ENCODE measurements around the gene SUGCT.

SUGCT gene

DNA sequence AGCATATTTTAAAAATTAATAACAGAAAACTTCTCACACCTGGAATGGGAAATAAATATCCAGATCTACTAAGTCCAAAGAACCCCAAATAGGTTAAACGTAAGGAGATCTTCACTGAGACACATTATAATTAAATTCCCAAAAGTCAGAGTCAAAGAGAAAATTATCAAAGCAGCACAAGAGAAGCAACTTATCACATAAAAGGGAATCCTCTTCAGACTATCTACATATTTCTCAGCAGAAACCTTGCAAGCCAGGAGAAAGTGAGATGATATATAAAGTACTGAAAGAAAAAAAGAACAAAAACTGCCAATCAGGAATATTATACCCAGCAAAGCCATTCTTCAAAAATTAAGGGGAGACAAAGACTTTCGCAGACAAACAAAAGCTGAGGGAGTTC is 756.4 kb downstream of the SUGCT start:
- no peaks in the 10 kb centered on the region for H3K79me2 ChIP-seq (ENCODE audit: insufficient read depth, low read length)
- H3K27me3 ChIP-seq (ENCODE audit: insufficient read depth, low read length, poor library complexity), result no peaks in the 10 kb centered on the region
- ATAC-seq (ENCODE audit: insufficient read depth, low read depth), result no peak
- H3K4me1 ChIP-seq (ENCODE audit: insufficient read depth, low read length), result no peaks in the 10 kb centered on the region
- peaks cover 4% of the 10 kb centered on the region for H3K9me3 ChIP-seq (ENCODE audit: insufficient read depth, low read length, severe bottlenecking)
- no peak overlapping the region for H3K4me3 ChIP-seq (ENCODE audit: low read depth in 1 of 2, low read length in 2 of 2)
- H2AFZ ChIP-seq (ENCODE audit: low read depth, low read length), result no peak overlapping the region
- no peaks in the 10 kb centered on the region for H4K20me1 ChIP-seq (ENCODE audit: insufficient read depth, low read length)
- no peak overlapping the region for H3K4me2 ChIP-seq (ENCODE audit: insufficient read depth, low read length)
- H3K27ac ChIP-seq (ENCODE audit: low read length), result no peak overlapping the region
- H3K36me3 ChIP-seq (ENCODE audit: insufficient read depth, low read length), result no peaks in the 10 kb centered on the region
- no peak for DNase-seq
- no peak overlapping the region for H3K9ac ChIP-seq (ENCODE audit: low read depth, low read length)
- TF ChIP-seq EZH2 (IDR thresholded peaks at IDR 0.05; ENCODE audit: borderline replicate concordance, low read depth, low read length, severe bottlenecking), result no peak
- TF ChIP-seq CTCF (IDR thresholded peaks at IDR 0.05; ENCODE audit: borderline replicate concordance, extremely low read depth, low read length, poor library complexity, severe bottlenecking), result no peak

DNA sequence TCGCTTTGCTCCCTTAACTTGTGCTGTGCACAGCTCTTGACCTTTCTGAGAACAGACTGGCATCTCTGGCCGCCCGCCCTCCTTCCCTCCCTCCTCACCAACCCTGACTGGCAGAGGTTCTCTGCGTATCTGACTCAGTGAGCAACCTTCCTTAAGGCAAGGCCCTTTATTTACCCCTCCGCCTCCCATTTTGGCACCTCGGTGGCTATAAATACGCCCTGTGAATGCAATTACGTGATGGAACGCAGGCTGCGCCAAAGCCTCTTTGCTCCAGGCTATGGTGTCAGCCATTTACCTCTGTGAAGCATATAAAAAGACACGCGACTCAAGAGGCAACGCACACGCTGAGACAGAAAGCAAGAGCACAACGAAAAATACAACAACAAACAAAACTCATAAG is 764.3 kb downstream of the SUGCT start:
- no peak for ATAC-seq (ENCODE audit: insufficient read depth, low read depth)
- no peak for DNase-seq
- H3K9me3 ChIP-seq (ENCODE audit: insufficient read depth, low read length, severe bottlenecking), result no peaks in the 10 kb centered on the region
- TF ChIP-seq EZH2 (IDR thresholded peaks at IDR 0.05; ENCODE audit: borderline replicate concordance, low read depth, low read length, severe bottlenecking), result no peak
- TF ChIP-seq CTCF (IDR thresholded peaks at IDR 0.05; ENCODE audit: borderline replicate concordance, extremely low read depth, low read length, poor library complexity, severe bottlenecking), result no peak
- no peaks in the 10 kb centered on the region for H3K4me1 ChIP-seq (ENCODE audit: insufficient read depth, low read length)
- H4K20me1 ChIP-seq (ENCODE audit: insufficient read depth, low read length), result no peaks in the 10 kb centered on the region
- H2AFZ ChIP-seq (ENCODE audit: low read depth, low read length), result no peak overlapping the region
- H3K4me2 ChIP-seq (ENCODE audit: insufficient read depth, low read length), result no peak overlapping the region
- H3K27ac ChIP-seq (ENCODE audit: low read length), result no peak overlapping the region
- H3K27me3 ChIP-seq (ENCODE audit: insufficient read depth, low read length, poor library complexity), result no peaks in the 10 kb centered on the region
- H3K36me3 ChIP-seq (ENCODE audit: insufficient read depth, low read length), result no peaks in the 10 kb centered on the region
- H3K79me2 ChIP-seq (ENCODE audit: insufficient read depth, low read length), result no peaks in the 10 kb centered on the region
- H3K9ac ChIP-seq (ENCODE audit: low read depth, low read length), result no peak overlapping the region
- no peak overlapping the region for H3K4me3 ChIP-seq (ENCODE audit: low read depth in 1 of 2, low read length in 2 of 2)

DNA sequence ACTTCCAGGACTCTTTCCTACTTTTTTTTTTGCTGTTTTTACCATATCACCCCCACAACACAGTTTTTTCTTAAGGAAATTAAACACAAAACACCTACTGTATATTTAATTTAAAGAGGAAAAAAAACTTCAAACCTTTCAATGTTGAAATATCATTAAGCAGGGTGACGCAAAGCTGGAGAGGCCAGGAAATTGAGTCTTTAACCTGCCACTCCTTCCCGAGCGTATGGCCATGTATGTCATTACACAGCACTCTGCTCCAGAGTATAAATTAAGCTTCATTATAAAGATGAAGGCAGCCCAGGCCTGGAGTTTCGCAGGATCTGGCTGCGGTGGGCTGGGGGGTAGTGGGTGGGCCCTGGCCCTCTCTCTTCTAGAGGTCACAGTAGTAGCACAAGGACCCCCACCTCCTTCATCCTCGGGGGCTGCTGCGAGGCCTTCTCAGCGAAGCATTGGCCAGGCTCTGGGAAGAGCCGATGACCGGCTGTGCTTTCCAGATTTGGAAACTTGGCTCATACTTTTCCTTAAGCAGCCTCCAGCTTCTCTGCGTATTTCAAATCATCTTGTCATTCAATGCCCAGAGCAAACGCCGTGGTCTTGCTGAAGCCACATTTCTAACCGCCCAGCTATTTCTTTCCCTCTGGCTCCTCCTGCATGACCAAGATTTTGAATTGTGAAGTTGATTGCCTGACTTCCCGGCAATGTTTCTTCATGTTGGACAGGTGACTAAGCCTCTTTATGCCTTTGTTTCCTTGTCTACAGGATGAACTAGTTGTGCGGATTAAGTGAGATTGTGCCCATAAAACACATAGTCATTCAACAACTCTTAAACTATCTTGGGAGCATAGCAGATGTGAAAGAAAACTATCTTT is 765.1 kb downstream of the SUGCT start:
- no peaks in the 10 kb centered on the region for H3K27me3 ChIP-seq (ENCODE audit: insufficient read depth, low read length, poor library complexity)
- no peaks in the 10 kb centered on the region for H3K79me2 ChIP-seq (ENCODE audit: insufficient read depth, low read length)
- no peak for ATAC-seq (ENCODE audit: insufficient read depth, low read depth)
- no peak overlapping the region for H3K4me3 ChIP-seq (ENCODE audit: low read depth in 1 of 2, low read length in 2 of 2)
- no peak overlapping the region for H2AFZ ChIP-seq (ENCODE audit: low read depth, low read length)
- no peak overlapping the region for H3K4me2 ChIP-seq (ENCODE audit: insufficient read depth, low read length)
- no peak for DNase-seq
- no peak overlapping the region for H3K27ac ChIP-seq (ENCODE audit: low read length)
- no peak for TF ChIP-seq CTCF (IDR thresholded peaks at IDR 0.05; ENCODE audit: borderline replicate concordance, extremely low read depth, low read length, poor library complexity, severe bottlenecking)
- no peak for TF ChIP-seq EZH2 (IDR thresholded peaks at IDR 0.05; ENCODE audit: borderline replicate concordance, low read depth, low read length, severe bottlenecking)
- no peaks in the 10 kb centered on the region for H3K4me1 ChIP-seq (ENCODE audit: insufficient read depth, low read length)
- H3K9ac ChIP-seq (ENCODE audit: low read depth, low read length), result no peak overlapping the region
- H3K9me3 ChIP-seq (ENCODE audit: insufficient read depth, low read length, severe bottlenecking), result no peaks in the 10 kb centered on the region
- H3K36me3 ChIP-seq (ENCODE audit: insufficient read depth, low read length), result no peaks in the 10 kb centered on the region
- H4K20me1 ChIP-seq (ENCODE audit: insufficient read depth, low read length), result no peaks in the 10 kb centered on the region

Data from DND-41 (cell line).